Fibroblast of skin of right biceps (primary cell): ENCODE measurements around the gene PIK3CD.
A peak's percentile ranks its signal among the peaks of the same experiment; 100 is the strongest.

ENCODE experiments used
- DNase-seq: peaks from one replicate; pipeline ENCODE4 v3.0.0-alpha.2; 2013

Gene PIK3CD

GRCh38 chr1:9651565-9652378, at the start of gene PIK3CD:
PIK3CD (plus strand) TSS chr1:9651731; CDS start chr1:9710456, 58,725 bp downstream.
- peak; percentile 52 for DNase-seq

GRCh38 chr1:9601942-9602793, 49.4 kb upstream of the PIK3CD start:
- DNase-seq = no peak

- DNase-seq = no peak
These were observed 48.8 kb upstream of the PIK3CD start for GRCh38 chr1:9602794-9603167.

- no peak for DNase-seq
These were observed 48.2 kb upstream of the PIK3CD start for GRCh38 chr1:9603307-9603706.

- DNase-seq = no peak
These were observed 47.5 kb upstream of the PIK3CD start for GRCh38 chr1:9603766-9604753.

GRCh38 chr1:9604836-9605235, 46.7 kb upstream of the PIK3CD start:
- DNase-seq = no peak

- DNase-seq = no peak
These were observed 45.5 kb upstream of the PIK3CD start for GRCh38 chr1:9605946-9606455.

GRCh38 chr1:9606458-9606857, 45.1 kb upstream of the PIK3CD start:
- no peak for DNase-seq

GRCh38 chr1:9606948-9607347, 44.6 kb upstream of the PIK3CD start:
- DNase-seq = no peak

- no peak for DNase-seq
These were observed 44.2 kb upstream of the PIK3CD start for GRCh38 chr1:9607352-9607751.

GRCh38 chr1:9609998-9610397, 41.5 kb upstream of the PIK3CD start:
- no peak for DNase-seq

GRCh38 chr1:9610548-9610947, 41.0 kb upstream of the PIK3CD start:
- DNase-seq = no peak

GRCh38 chr1:9611716-9612115, 39.8 kb upstream of the PIK3CD start:
- no peak for DNase-seq

GRCh38 chr1:9612162-9612845, 39.2 kb upstream of the PIK3CD start:
- DNase-seq = no peak

- no peak for DNase-seq
These were observed 38.5 kb upstream of the PIK3CD start for GRCh38 chr1:9612871-9613624.

GRCh38 chr1:9613625-9614299, 37.8 kb upstream of the PIK3CD start:
- DNase-seq = no peak

- DNase-seq = peak; percentile 33
These were observed 36.0 kb upstream of the PIK3CD start for GRCh38 chr1:9615316-9616063.

GRCh38 chr1:9618909-9619679, 32.4 kb upstream of the PIK3CD start:
- no peak for DNase-seq

- peak; percentile 12 for DNase-seq
These were observed 30.5 kb upstream of the PIK3CD start for GRCh38 chr1:9621032-9621431.
